Measurements from ENCODE around the gene IFT52.

GRCh38 chr20:43681468-43681942, 90.8 kb downstream of the IFT52 start:
- no peak for TF ChIP-seq REST (IDR thresholded peaks at IDR 0.05)
- TF ChIP-seq RFX5 (IDR thresholded peaks at IDR 0.05) = no peak
- TF ChIP-seq JUN (IDR thresholded peaks at IDR 0.05) = no peak
- TF ChIP-seq TFCP2L1 (CRISPR knock-in tag; IDR thresholded peaks at IDR 0.05) = no peak
- TF ChIP-seq KDM1A (IDR thresholded peaks at IDR 0.05; ENCODE audit: low read depth) = no peak
- TF ChIP-seq MYC (IDR thresholded peaks at IDR 0.05; ENCODE audit: borderline replicate concordance, low read length) = no peak
- no peak for TF ChIP-seq FOXS1 (CRISPR knock-in tag; IDR thresholded peaks at IDR 0.05)

Data from A549 (cell line).